Peyer's patch (tissue), 4 donors: ENCODE measurements around the gene PRKCA.
A peak's percentile ranks its signal among the peaks of the same experiment; 100 is the strongest.

Experiments used
- CTCF ChIP-seq, 6 experiments: fragments of 450-650 bp in 4 of 6; fragments of 200-600 bp in 2 of 6; sonication (generic) in 1 of 6; IDR thresholded peaks; one replicate each; pipeline ENCODE4 v1.5.1; 2017 to 2019; ENCODE audit warnings: antibody characterized with exemption in 6 of 6, mild to moderate bottlenecking in 3 of 6, moderate library complexity in 1 of 6
- POLR2A ChIP-seq, 2 donors: fragments of 450-650 bp; IDR thresholded peaks; one replicate each; pipeline ENCODE4 v1.5.1; 2017; ENCODE audit warnings: antibody characterized with exemption in 2 of 2, mild to moderate bottlenecking in 2 of 2, moderate library complexity in 2 of 2

- TF ChIP-seq CTCF (IDR thresholded peaks at IDR 0.05) = peak in 4 of 6 experiments; percentile 12 to 59 (median 54)
- TF ChIP-seq POLR2A (IDR thresholded peaks at IDR 0.05) = no peak
Observed at GRCh38 chr17:66625311-66625767, 322.9 kb downstream of the PRKCA start.
